K562 (cell line): Measurements from ENCODE around the gene NOP14. TPM values are rescaled to one million over a fixed set of nuclear protein-coding genes. Genes with fewer than 3 reads are reported as not detected.

ENCODE experiments used
- ATAC-seq: fragments of 200-7000 bp; cut with Tn5 transposase; 3 replicates; pipeline ENCODE4 v1.9.1; 2020; ENCODE audit warnings: moderate library complexity
- BruUV-seq: library from RNA; stranded (reverse); fragments of 400-500 nt; replicated peaks from 2 replicates; lab custom pipeline; 2021; lab: Mats Ljungman, UMichigan
- CTCF ChIA-PET: fragments of 300-600 bp; formaldehyde crosslinking; extraction: SDS; loops from one replicate; lab custom pipeline; 2021; ENCODE audit warnings: low intra/inter-chr PET ratio; lab: Yijun Ruan, JAX
- POLR2A ChIA-PET: fragments of 300-600, 350-650 bp; sonication (Branson Sonifier 250); formaldehyde crosslinking; extraction: SDS; loops from one replicate; lab custom pipeline; 2021; ENCODE audit warnings: antibody characterized with exemption, inconsistent platforms; lab: Yijun Ruan, JAX
- DNase-seq, 4 experiments: peaks; one replicate each; pipeline versions ENCODE4 v3.0.0 to v3.0.0-alpha.2; 2011 to 2018; ENCODE audit warnings: low spot score in 3 of 4, mixed read lengths in 3 of 4; ENCODE audit errors: extremely low read depth in 1 of 4
- FAIRE-seq: peaks from 2 replicates; lab custom pipeline; 2011; peaks lifted over from hg19 to GRCh38; lab: Jason Lieb, UNC
- H2AFZ ChIP-seq: 2 replicates; pipeline ENCODE4 v1.6.0; 2011; ENCODE audit warnings: low read depth, low read length, control low read depth, inconsistent platforms
- H3K27ac ChIP-seq: fragments of 200-600 bp; 3 replicates; pipeline ENCODE4 v1.8.0; 2011; ENCODE audit warnings: low read depth, mild to moderate bottlenecking, control low read depth, inconsistent platforms, low read length, moderate library complexity, mixed read lengths; ENCODE audit errors: extremely low read depth
- H3K27me3 ChIP-seq, 2 experiments: fragments of 300-600 bp in 1 of 2; 2 replicates in 1 of 2; 3 replicates in 1 of 2; pipeline versions ENCODE4 v1.6.0 to v1.8.0; 2011; ENCODE audit warnings: inconsistent platforms in 2 of 2, low read length in 2 of 2, mild to moderate bottlenecking in 1 of 2, mixed read lengths in 1 of 2, moderate library complexity in 1 of 2; ENCODE audit not compliant: control insufficient read depth in 2 of 2, insufficient read depth in 2 of 2
- H3K36me3 ChIP-seq: fragments of 300-600 bp; 3 replicates; pipeline ENCODE4 v1.8.0; 2011; ENCODE audit warnings: mild to moderate bottlenecking, low read length, inconsistent platforms; ENCODE audit not compliant: control insufficient read depth, insufficient read depth
- H3K4me1 ChIP-seq, 2 experiments: fragments of 200-600 bp in 1 of 2; replicated peaks in 1 of 2; 2 replicates in 1 of 2; 3 replicates in 1 of 2; pipeline versions ENCODE4 v1.5.1 to v1.8.0; 2011; ENCODE audit warnings: inconsistent platforms in 2 of 2, low read length in 2 of 2, mild to moderate bottlenecking in 1 of 2, mixed read lengths in 1 of 2, moderate library complexity in 1 of 2; ENCODE audit not compliant: control insufficient read depth in 2 of 2, insufficient read depth in 2 of 2
- H3K4me2 ChIP-seq: 2 replicates; pipeline ENCODE4 v1.6.1; 2011; ENCODE audit warnings: low read length, control low read depth, inconsistent platforms, mixed read lengths; ENCODE audit not compliant: insufficient read depth
- H3K4me3 ChIP-seq: fragments of 200-600 bp; sonication (generic), shearing (Covaris generic); 2 replicates; pipeline ENCODE4 v1.5.1; 2016; ENCODE audit warnings: control low read depth, inconsistent platforms
- H3K79me2 ChIP-seq: fragments of 200-600 bp; 3 replicates; pipeline ENCODE4 v1.8.0; 2011; ENCODE audit warnings: low read length, inconsistent platforms; ENCODE audit not compliant: control insufficient read depth, insufficient read depth
- H3K9ac ChIP-seq, 2 experiments: 2 replicates each; pipeline versions ENCODE4 v1.6.0 to v1.6.1; 2011; ENCODE audit warnings: low read depth in 2 of 2, low read length in 2 of 2, control low read depth in 1 of 2, inconsistent platforms in 1 of 2, mild to moderate bottlenecking in 1 of 2, mixed read lengths in 1 of 2; ENCODE audit not compliant: insufficient read depth in 1 of 2
- H3K9me1 ChIP-seq: one replicate; pipeline ENCODE4 v1.6.0; 2011; ENCODE audit warnings: inconsistent platforms, mild to moderate bottlenecking, low read length, moderate library complexity; ENCODE audit not compliant: control insufficient read depth, insufficient read depth
- H3K9me3 ChIP-seq: replicated peaks from 2 replicates; pipeline ENCODE4 v1.5.1; 2011; ENCODE audit warnings: low read depth, low read length, inconsistent platforms; ENCODE audit not compliant: control insufficient read depth, insufficient read depth
- H4K20me1 ChIP-seq: replicated peaks from 2 replicates; pipeline ENCODE4 v1.6.1; 2011; ENCODE audit warnings: low read length, inconsistent platforms, mixed read lengths; ENCODE audit not compliant: control insufficient read depth, insufficient read depth
- CREB3L1 ChIP-seq: fragments of 450-650 bp; IDR thresholded peaks from 2 replicates; pipeline ENCODE4 v1.6.1; 2014; ENCODE audit warnings: low read depth, mild to moderate bottlenecking, moderate library complexity, borderline replicate concordance
- FOXM1 ChIP-seq, 2 experiments: fragments of 450-650 bp in 1 of 2; sonication (generic) in 1 of 2; formaldehyde crosslinking in 1 of 2; IDR thresholded peaks; 2 replicates each; pipeline versions ENCODE4 v1.6.1 to v1.9.0; 2017 to 2022; ENCODE audit warnings: low read depth in 2 of 2, mild to moderate bottlenecking in 2 of 2, missing genetic modification reagents in 1 of 2, moderate library complexity in 1 of 2
- FOXO4 ChIP-seq: fragments of 450-650 bp; formaldehyde crosslinking; IDR thresholded peaks from 2 replicates; pipeline ENCODE4 v1.4.0; 2020; ENCODE audit warnings: mild to moderate bottlenecking, moderate library complexity
- GATAD2B ChIP-seq: fragments of 450-650 bp; IDR thresholded peaks from 2 replicates; pipeline ENCODE4 v1.6.1; 2017; ENCODE audit warnings: mild to moderate bottlenecking, borderline replicate concordance
- NR2C1 ChIP-seq, 2 experiments: fragments of 450-650 bp; IDR thresholded peaks; 2 replicates each; pipeline ENCODE4 v1.6.1; 2017; ENCODE audit warnings: mild to moderate bottlenecking in 2 of 2, antibody characterized with exemption in 1 of 2, inconsistent platforms in 1 of 2, missing compliant biosample characterization in 1 of 2, missing genetic modification characterization in 1 of 2
- SMAD4 ChIP-seq: fragments of 250-450 bp; sonication (Bioruptor Pico); conservative IDR thresholded peaks from 2 replicates; pipeline ENCODE4 v1.8.0; 2021; ENCODE audit warnings: inconsistent platforms, mild to moderate bottlenecking, moderate library complexity
- ZNF232 ChIP-seq: sonication (generic); formaldehyde crosslinking; IDR thresholded peaks from 2 replicates; pipeline ENCODE4 v1.8.0; 2022; ENCODE audit warnings: mild to moderate bottlenecking, missing genetic modification reagents
- ZNF79 ChIP-seq: fragments of 250-450 bp; sonication (Bioruptor Pico); IDR thresholded peaks from 2 replicates; pipeline ENCODE4 v1.4.0; 2020; ENCODE audit warnings: low read depth, mild to moderate bottlenecking, moderate library complexity
- WGBS: fragments of 100-300 bp; shearing (Covaris generic); methylation state at CpG from one replicate; pipeline ENCODE4 v1.1.6; 2016; ENCODE audit warnings: low coverage, mixed read lengths; ENCODE audit not compliant: insufficient coverage; ENCODE audit errors: missing lambda C conversion rate; 5-methylcytosine and 5-hydroxymethylcytosine counted together
- in situ Hi-C: fragments of 300-500 bp; cut with MboI; formaldehyde crosslinking; loops from 4 replicates; pipeline ENCODE4 v1.15.0; 2018; ENCODE audit warnings: inconsistent platforms, mixed read lengths
- intact Hi-C: fragments of 100-400 bp; cut with micrococcal nuclease; formaldehyde crosslinking; loops from 2 replicates; pipeline ENCODE4 v1.14.2; 2022
- polyA plus RNA-seq, 8 experiments: library from polyadenylated mRNA; depleted of rRNA in 4 of 8; stranded (reverse) in 5 of 8; unstranded in 3 of 8; fragments of >200 nt; fragmentation: Nextera tagmentation in 2 of 8; fragmentation: Illumina TruSeq in 1 of 8; extraction: Ambion mirVana in 2 of 8; extraction: Trizol in 1 of 8; gene quantifications; 2 replicates each; pipeline versions ENCODE4 v1.2.1 to v1.2.3, GENCODE V29; 2011 to 2014; ENCODE audit warnings: inconsistent platforms in 1 of 8, missing spikeins in 1 of 8
- total RNA-seq, 7 experiments: library from RNA; depleted of rRNA in 6 of 7; stranded (reverse); fragments of >200 nt in 6 of 7; fragmentation: Illumina TruSeq in 2 of 7; extraction: Trizol in 2 of 7; gene quantifications; 2 replicates each; pipeline versions ENCODE4 v1.2.1 to v1.2.3, GENCODE V29; 2011 to 2021; ENCODE audit warnings: low replicate concordance in 1 of 7

Gene NOP14
- total and polyA plus RNA-seq, 9 of the 15 experiments (the other 6 are each of a cell fraction or from before 2014, with no cell fraction given): 12.7 to 76.0 (median 50.9) TPM

GRCh38 chr4:2995546-2996265 is 32.5 kb upstream of the NOP14 start:
- H3K27me3 ChIP-seq: peaks cover 11 to 23% of the 10 kb centered on the region in 2 experiments
- ATAC-seq (no peak), FAIRE-seq (no peak), DNase-seq (no peak)
- H2AFZ ChIP-seq: no peak overlapping the region
- H3K9me1 ChIP-seq: no peaks in the 10 kb centered on the region
- no peaks in the 10 kb centered on the region for H3K79me2 ChIP-seq
- no peak overlapping the region for H3K4me2 ChIP-seq
- H3K36me3 ChIP-seq: no peaks in the 10 kb centered on the region
- H3K4me1 ChIP-seq: no peaks in the 10 kb centered on the region
- ChIA-PET POLR2A (interaction anchor here (0.6 to 1.6 kb wide), 3 partner anchors 14 to 27 kb away, joined by 3 to 4 read pairs (median 3); no protein-coding TSS in a partner anchor), CTCF (no interaction called here)
- in situ Hi-C loops (no loop called here), intact Hi-C loops (no loop called here)
- H4K20me1 ChIP-seq: no peaks in the 10 kb centered on the region
- H3K4me3 ChIP-seq: no peak overlapping the region
- no peak overlapping the region for H3K9ac ChIP-seq
- H3K27ac ChIP-seq: no peak overlapping the region
- WGBS: 3% methylated on average over 4 of the region's 4 CpGs
- no peaks in the 10 kb centered on the region for H3K9me3 ChIP-seq
- TF ChIP-seq SMAD4: no peak
- TF ChIP-seq FOXO4 (CRISPR knock-in tag): no peak
- TF ChIP-seq ZNF79 (CRISPR knock-in tag): no peak
- no peak for TF ChIP-seq GATAD2B
- no peak for TF ChIP-seq NR2C1 (IDR thresholded peaks at IDR 0.05)
- TF ChIP-seq NR2C1 (tag; IDR thresholded peaks at IDR 0.05): no peak
- no peak for TF ChIP-seq CREB3L1
- TF ChIP-seq FOXM1 (IDR thresholded peaks at IDR 0.05; ENCODE audit: low read depth): no peak
- TF ChIP-seq FOXM1 (CRISPR knock-in tag; IDR thresholded peaks at IDR 0.05; ENCODE audit: low read depth): no peak
- no peak for TF ChIP-seq ZNF232 (CRISPR knock-in tag)
- no TSS peak for BruUV-seq
